ENCODE measurements around the gene KCNG2.

Gene KCNG2

GRCh38 chr18:79805211-79805887, 7.6 kb downstream of the KCNG2 start:
- no peak overlapping the region for H2AFZ ChIP-seq (ENCODE audit: low read depth, low read length, severe bottlenecking)
- TF ChIP-seq CTCF (IDR thresholded peaks at IDR 0.05; ENCODE audit: insufficient read depth, low read length, poor library complexity, severe bottlenecking): no peak
- TF ChIP-seq EZH2phosphoT487 (conservative IDR thresholded peaks at IDR 0.05; ENCODE audit: low read length): no peak
- H4K20me1 ChIP-seq (ENCODE audit: low read depth, low read length): no peaks in the 10 kb centered on the region
- H3K36me3 ChIP-seq (ENCODE audit: low read length): no peaks in the 10 kb centered on the region
- no peaks in the 10 kb centered on the region for H3K9me2 ChIP-seq (replicated peaks; ENCODE audit: insufficient read depth, low read length)
- H3K79me2 ChIP-seq (ENCODE audit: insufficient read depth, low read length): no peaks in the 10 kb centered on the region
- H3K27me3 ChIP-seq (ENCODE audit: low read length): no peaks in the 10 kb centered on the region
- H3K27ac ChIP-seq (ENCODE audit: low read depth, low read length): no peak overlapping the region
- H3K4me3 ChIP-seq (ENCODE audit: insufficient read depth, low read length, poor library complexity, severe bottlenecking): no peak overlapping the region
- H3F3A ChIP-seq (ENCODE audit: insufficient read depth): no peaks in the 10 kb centered on the region
- H3K4me2 ChIP-seq (ENCODE audit: low read depth, low read length, poor library complexity, severe bottlenecking): no peak overlapping the region
- H3K9me3 ChIP-seq (ENCODE audit: insufficient read depth, low read length): no peaks in the 10 kb centered on the region
- no peak overlapping the region for H3K9ac ChIP-seq (ENCODE audit: low read length)

GRCh38 chr18:79805926-79806487, 8.3 kb downstream of the KCNG2 start:
- H3K4me2 ChIP-seq (ENCODE audit: low read depth, low read length, poor library complexity, severe bottlenecking): no peak overlapping the region

GRCh38 chr18:79806976-79807841, 9.5 kb downstream of the KCNG2 start:
- Histone ChIP-seq H2AFZ (ENCODE audit: low read depth, low read length, severe bottlenecking) (no peak overlapping the region), H3K4me2 (ENCODE audit: low read depth, low read length, poor library complexity, severe bottlenecking) (no peak overlapping the region), H3K9ac (ENCODE audit: low read length) (no peak overlapping the region), H3F3A (ENCODE audit: insufficient read depth) (no peaks in the 10 kb centered on the region), H3K9me2 (replicated peaks; ENCODE audit: insufficient read depth, low read length) (no peaks in the 10 kb centered on the region), H3K9me3 (ENCODE audit: insufficient read depth, low read length) (no peaks in the 10 kb centered on the region), H3K27me3 (ENCODE audit: low read length) (no peaks in the 10 kb centered on the region), H4K20me1 (ENCODE audit: low read depth, low read length) (no peaks in the 10 kb centered on the region), H3K36me3 (ENCODE audit: low read length) (no peaks in the 10 kb centered on the region), H3K4me3 (ENCODE audit: insufficient read depth, low read length, poor library complexity, severe bottlenecking) (no peak overlapping the region), H3K27ac (ENCODE audit: low read depth, low read length) (no peak overlapping the region), H3K79me2 (ENCODE audit: insufficient read depth, low read length) (no peaks in the 10 kb centered on the region)
- TF ChIP-seq CTCF (IDR thresholded peaks at IDR 0.05; ENCODE audit: insufficient read depth, low read length, poor library complexity, severe bottlenecking) (no peak), EZH2phosphoT487 (conservative IDR thresholded peaks at IDR 0.05; ENCODE audit: low read length) (no peak)

More at GRCh38 chr18:79805926-79806487, 8.3 kb downstream of the KCNG2 start:
- no peaks in the 10 kb centered on the region for H3F3A ChIP-seq (ENCODE audit: insufficient read depth)
- H3K4me3 ChIP-seq (ENCODE audit: insufficient read depth, low read length, poor library complexity, severe bottlenecking): no peak overlapping the region
- no peaks in the 10 kb centered on the region for H3K27me3 ChIP-seq (ENCODE audit: low read length)
- no peaks in the 10 kb centered on the region for H3K36me3 ChIP-seq (ENCODE audit: low read length)
- no peaks in the 10 kb centered on the region for H4K20me1 ChIP-seq (ENCODE audit: low read depth, low read length)
- H3K9ac ChIP-seq (ENCODE audit: low read length): no peak overlapping the region
- H3K79me2 ChIP-seq (ENCODE audit: insufficient read depth, low read length): no peaks in the 10 kb centered on the region
- no peak overlapping the region for H2AFZ ChIP-seq (ENCODE audit: low read depth, low read length, severe bottlenecking)
- no peaks in the 10 kb centered on the region for H3K9me3 ChIP-seq (ENCODE audit: insufficient read depth, low read length)
- no peaks in the 10 kb centered on the region for H3K9me2 ChIP-seq (replicated peaks; ENCODE audit: insufficient read depth, low read length)
- TF ChIP-seq CTCF (IDR thresholded peaks at IDR 0.05; ENCODE audit: insufficient read depth, low read length, poor library complexity, severe bottlenecking) (no peak), EZH2phosphoT487 (conservative IDR thresholded peaks at IDR 0.05; ENCODE audit: low read length) (no peak)
- no peak overlapping the region for H3K27ac ChIP-seq (ENCODE audit: low read depth, low read length)

Data from SU-DHL-6 (cell line).